NT2/D1 (cell line): ENCODE data around the gene PLPP1.

Experiments
- DNase-seq: peaks from one replicate; pipeline ENCODE4 v3.0.0-alpha.2; 2011; ENCODE audit warnings: low read depth, low spot score
- H3K27me3 ChIP-seq: 2 replicates; pipeline ENCODE4 v1.6.0; 2011; ENCODE audit warnings: mild to moderate bottlenecking; ENCODE audit not compliant: insufficient read length, insufficient read depth
- H3K36me3 ChIP-seq: 2 replicates; pipeline ENCODE4 v1.6.1; 2011; ENCODE audit warnings: mild to moderate bottlenecking, low read length, mixed read lengths; ENCODE audit not compliant: insufficient read depth, insufficient read length
- H3K4me1 ChIP-seq: 2 replicates; pipeline ENCODE4 v1.5.1; 2011; ENCODE audit not compliant: insufficient read depth, insufficient read length
- H3K4me3 ChIP-seq: 2 replicates; pipeline ENCODE4 v1.5.1; 2011; ENCODE audit warnings: low read depth; ENCODE audit not compliant: insufficient read length
- H3K9ac ChIP-seq: 2 replicates; pipeline ENCODE4 v1.6.0; 2011; ENCODE audit warnings: low read depth; ENCODE audit not compliant: insufficient read length
- H3K9me3 ChIP-seq: 2 replicates; pipeline ENCODE4 v1.5.1; 2011; ENCODE audit warnings: mild to moderate bottlenecking, low read length; ENCODE audit not compliant: insufficient read depth
- SUZ12 ChIP-seq: IDR thresholded peaks from 2 replicates; pipeline ENCODE4 v1.6.1; 2011; ENCODE audit not compliant: insufficient read length, insufficient read depth; ENCODE audit errors: extremely low read depth
- YY1 ChIP-seq: IDR thresholded peaks from 2 replicates; pipeline ENCODE4 v1.6.1; 2011; ENCODE audit not compliant: insufficient read length, insufficient read depth
- ZNF274 ChIP-seq: IDR thresholded peaks from 2 replicates; pipeline ENCODE4 v1.6.1; 2011; ENCODE audit warnings: mild to moderate bottlenecking, low read depth, low read length

The PLPP1 gene

GRCh38 chr5:55534436-55535198 is at the start of gene PLPP1:
PLPP1 (minus strand) TSS chr5:55534964; CDS start chr5:55534629, 335 bp downstream.
- peaks cover 2% of the 10 kb centered on the region for H3K36me3 ChIP-seq
- peak within 1 kb of the TSS; percentile 97 for H3K9ac ChIP-seq
- TF ChIP-seq YY1, result no peak
- no peak for TF ChIP-seq SUZ12
- TF ChIP-seq ZNF274, result no peak
- no peaks in the 10 kb centered on the region for H3K27me3 ChIP-seq
- peak; percentile 60 for DNase-seq
- peak within 1 kb of the TSS; percentile 78 for H3K4me3 ChIP-seq
- no peaks in the 10 kb centered on the region for H3K9me3 ChIP-seq
- H3K4me1 ChIP-seq, result no peaks in the 10 kb centered on the region

- DNase-seq, result no peak
- TF ChIP-seq ZNF274, result no peak
- TF ChIP-seq SUZ12, result no peak
- TF ChIP-seq YY1, result no peak
- Histone ChIP-seq H3K36me3 (no peaks in the 10 kb centered on the region), H3K27me3 (no peaks in the 10 kb centered on the region), H3K9me3 (no peaks in the 10 kb centered on the region), H3K9ac (no peak overlapping the region), H3K4me3 (no peak overlapping the region), H3K4me1 (no peaks in the 10 kb centered on the region)
Observed at GRCh38 chr5:55583578-55583977, 48.8 kb upstream of the PLPP1 start.

- H3K9ac ChIP-seq, result no peak overlapping the region
- H3K27me3 ChIP-seq, result no peaks in the 10 kb centered on the region
- DNase-seq, result no peak
- TF ChIP-seq SUZ12, result no peak
- no peak for TF ChIP-seq ZNF274
- no peak for TF ChIP-seq YY1
- H3K36me3 ChIP-seq, result no peaks in the 10 kb centered on the region
- H3K4me3 ChIP-seq, result no peak overlapping the region
- no peaks in the 10 kb centered on the region for H3K4me1 ChIP-seq
- no peaks in the 10 kb centered on the region for H3K9me3 ChIP-seq
Observed at GRCh38 chr5:55582256-55582655, 47.5 kb upstream of the PLPP1 start.

- Histone ChIP-seq H3K27me3 (no peaks in the 10 kb centered on the region), H3K9me3 (no peaks in the 10 kb centered on the region), H3K4me1 (no peaks in the 10 kb centered on the region), H3K4me3 (no peak overlapping the region), H3K9ac (no peak overlapping the region), H3K36me3 (no peaks in the 10 kb centered on the region)
- DNase-seq, result no peak
- TF ChIP-seq ZNF274 (no peak), YY1 (no peak), SUZ12 (no peak)
Observed at GRCh38 chr5:55580042-55580441, 45.3 kb upstream of the PLPP1 start.

- no peaks in the 10 kb centered on the region for H3K36me3 ChIP-seq
- DNase-seq, result no peak
Observed at GRCh38 chr5:55578771-55579170, 44.0 kb upstream of the PLPP1 start.

GRCh38 chr5:55577353-55578060 is 42.7 kb upstream of the PLPP1 start:
- no peaks in the 10 kb centered on the region for H3K4me1 ChIP-seq
- TF ChIP-seq ZNF274 (no peak), SUZ12 (no peak), YY1 (no peak)
- H3K9me3 ChIP-seq, result no peaks in the 10 kb centered on the region
- no peak overlapping the region for H3K4me3 ChIP-seq
- H3K36me3 ChIP-seq, result no peaks in the 10 kb centered on the region
- DNase-seq, result no peak
- no peak overlapping the region for H3K9ac ChIP-seq
- H3K27me3 ChIP-seq, result no peaks in the 10 kb centered on the region

More at GRCh38 chr5:55578771-55579170, 44.0 kb upstream of the PLPP1 start:
- Histone ChIP-seq H3K4me1 (no peaks in the 10 kb centered on the region), H3K9ac (no peak overlapping the region), H3K9me3 (no peaks in the 10 kb centered on the region), H3K27me3 (no peaks in the 10 kb centered on the region), H3K4me3 (no peak overlapping the region)
- TF ChIP-seq SUZ12 (no peak), ZNF274 (no peak), YY1 (no peak)

- H3K4me1 ChIP-seq, result no peaks in the 10 kb centered on the region
- no peak overlapping the region for H3K4me3 ChIP-seq
- H3K9ac ChIP-seq, result no peak overlapping the region
- DNase-seq, result no peak
- H3K9me3 ChIP-seq, result no peaks in the 10 kb centered on the region
- no peaks in the 10 kb centered on the region for H3K36me3 ChIP-seq
- no peaks in the 10 kb centered on the region for H3K27me3 ChIP-seq
- TF ChIP-seq YY1 (no peak), ZNF274 (no peak), SUZ12 (no peak)
Observed at GRCh38 chr5:55576661-55577060, 41.9 kb upstream of the PLPP1 start.
